ENCODE results near the gene ZSCAN2. TPM values are rescaled to one million over a fixed set of nuclear protein-coding genes. Genes with fewer than 3 reads are reported as not detected.

ZSCAN2 gene
- total and polyA plus RNA-seq, 2 of the 4 experiments (the other 2 are of a cell fraction) = 10.4 to 18.3 TPM

DNA sequence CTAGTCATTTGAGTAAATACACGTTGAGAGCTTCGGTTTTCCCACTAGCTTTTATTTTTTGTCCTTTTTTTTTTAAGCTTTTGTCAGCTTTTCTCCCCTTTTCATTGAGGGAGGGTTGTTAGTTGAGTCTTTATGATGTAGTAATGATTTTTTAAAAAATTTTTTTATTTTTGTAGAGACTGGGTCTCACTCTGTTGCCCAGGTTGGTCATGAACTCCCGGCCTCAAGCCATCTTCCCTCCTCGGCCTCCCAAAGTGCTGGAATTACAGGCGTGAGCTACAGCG lies 688 bp downstream of the ZSCAN2 start:
- H4K20me1 ChIP-seq (ENCODE audit: insufficient read depth, low read length) = peaks cover 4% of the 10 kb centered on the region; the same call in 1 of the 2 replicates
- H3K27me3 ChIP-seq (ENCODE audit: control insufficient read depth, insufficient read depth, low read length) = no peaks in the 10 kb centered on the region
- H3K4me2 ChIP-seq (ENCODE audit: low read depth, low read length) = peak overlapping the region; percentile 90
- intact Hi-C loops (cut with micrococcal nuclease) = loop anchor here (2.0 to 5.0 kb wide), 2 partner anchors 31 to 51 kb away; partner anchors contain the start of gene WDR73
- no peak overlapping the region for H3K4ac ChIP-seq (ENCODE audit: low read depth, low read length)
- H3K9me1 ChIP-seq (ENCODE audit: insufficient read depth, low read length) = peaks cover 3% of the 10 kb centered on the region; the same call in 1 of the 2 replicates
- peak overlapping the region; percentile 70 to 78; a peak in 3 of 4 replicates for H4K8ac ChIP-seq (ENCODE audit: low read depth in 2 of 2, low read length in 2 of 2)
- H4K91ac ChIP-seq (ENCODE audit: insufficient read depth, low read depth, low read length) = no peak overlapping the region
- DNase-seq (no peak), ATAC-seq (ENCODE audit: low read depth) (no peak)
- ChIA-PET CTCF (interaction anchor here (0.9 kb wide), 1 partner anchor 12 kb away, joined by 3 read pairs; no protein-coding TSS in a partner anchor), POLR2A (ENCODE audit: unreplicated experiment) (no interaction called here)
- H2BK5ac ChIP-seq (ENCODE audit: low read depth, low read length, poor library complexity, severe bottlenecking) = no peak overlapping the region
- peak overlapping the region; percentile 99 for H2AFZ ChIP-seq (replicated peaks; ENCODE audit: low read length, poor library complexity)
- no peak overlapping the region for H4K5ac ChIP-seq (ENCODE audit: low read depth, low read length)
- no peak overlapping the region for H3K18ac ChIP-seq (ENCODE audit: low read depth, low read length)
- TF ChIP-seq RFX5 (IDR thresholded peaks at IDR 0.05; ENCODE audit: low read depth, low read length) (no peak), RAD21 (IDR thresholded peaks at IDR 0.05; ENCODE audit: low read length) (no peak), CEBPB (IDR thresholded peaks at IDR 0.05; ENCODE audit: low read depth, low read length) (no peak), FOS (IDR thresholded peaks at IDR 0.05; ENCODE audit: low read depth, low read length) (no peak), BHLHE40 (IDR thresholded peaks at IDR 0.05; ENCODE audit: low read depth, low read length) (no peak), CHD1 (IDR thresholded peaks at IDR 0.05; ENCODE audit: low read depth, low read length) (no peak), RCOR1 (IDR thresholded peaks at IDR 0.05; ENCODE audit: insufficient replicate concordance, low read length) (no peak), MAZ (IDR thresholded peaks at IDR 0.05; ENCODE audit: borderline replicate concordance, low read depth, low read length) (no peak), USF2 (IDR thresholded peaks at IDR 0.05; ENCODE audit: low read depth, low read length) (no peak), POLR2A (IDR thresholded peaks at IDR 0.05; ENCODE audit: low read depth, low read length) (no peak), SMC3 (IDR thresholded peaks at IDR 0.05; ENCODE audit: low read depth, low read length) (no peak), NFE2L2 (IDR thresholded peaks at IDR 0.05; ENCODE audit: low read depth, low read length) (no peak)
- TF ChIP-seq, protein P1, sequence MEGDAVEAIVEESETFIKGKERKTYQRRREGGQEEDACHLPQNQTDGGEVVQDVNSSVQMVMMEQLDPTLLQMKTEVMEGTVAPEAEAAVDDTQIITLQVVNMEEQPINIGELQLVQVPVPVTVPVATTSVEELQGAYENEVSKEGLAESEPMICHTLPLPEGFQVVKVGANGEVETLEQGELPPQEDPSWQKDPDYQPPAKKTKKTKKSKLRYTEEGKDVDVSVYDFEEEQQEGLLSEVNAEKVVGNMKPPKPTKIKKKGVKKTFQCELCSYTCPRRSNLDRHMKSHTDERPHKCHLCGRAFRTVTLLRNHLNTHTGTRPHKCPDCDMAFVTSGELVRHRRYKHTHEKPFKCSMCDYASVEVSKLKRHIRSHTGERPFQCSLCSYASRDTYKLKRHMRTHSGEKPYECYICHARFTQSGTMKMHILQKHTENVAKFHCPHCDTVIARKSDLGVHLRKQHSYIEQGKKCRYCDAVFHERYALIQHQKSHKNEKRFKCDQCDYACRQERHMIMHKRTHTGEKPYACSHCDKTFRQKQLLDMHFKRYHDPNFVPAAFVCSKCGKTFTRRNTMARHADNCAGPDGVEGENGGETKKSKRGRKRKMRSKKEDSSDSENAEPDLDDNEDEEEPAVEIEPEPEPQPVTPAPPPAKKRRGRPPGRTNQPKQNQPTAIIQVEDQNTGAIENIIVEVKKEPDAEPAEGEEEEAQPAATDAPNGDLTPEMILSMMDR (conservative IDR thresholded peaks at IDR 0.05; ENCODE audit: low read depth, low read length) = no peak
- BruUV-seq (replicated peaks) = no TSS peak
- no peak overlapping the region; the same call in 1 of the 2 replicates for H3K56ac ChIP-seq (ENCODE audit: extremely low read depth, insufficient read depth, low read length)
- no peak overlapping the region; the same call in 1 of the 2 replicates for H3K27ac ChIP-seq (ENCODE audit: insufficient read depth, low read length)
- no peak overlapping the region for H2AK9ac ChIP-seq (replicated peaks; ENCODE audit: low read depth, low read length, poor library complexity)
- no peaks in the 10 kb centered on the region for H3K9me3 ChIP-seq (ENCODE audit: control insufficient read depth, insufficient read depth, low read length)
- WGBS, 2 experiments (ENCODE audit: extremely low coverage in 2 of 2, insufficient read length in 1 of 2) = no CpG with 5 or more reads among the region's 6 CpGs
- H3K36me3 ChIP-seq (ENCODE audit: control insufficient read depth, insufficient read depth, low read length) = peaks cover 20% of the 10 kb centered on the region
- no peak overlapping the region for H2AK5ac ChIP-seq (ENCODE audit: low read depth, low read length)
- in situ Hi-C loops (cut with MboI; ENCODE audit: low sequenced_read_pairs) = no loop called here
- H3K23ac ChIP-seq (ENCODE audit: low read depth, low read length) = peak overlapping the region; percentile 43; the same call in 1 of the 2 replicates
- peaks cover 4% of the 10 kb centered on the region for H3K4me1 ChIP-seq (ENCODE audit: control insufficient read depth, insufficient read depth, low read length)
- no peak overlapping the region for H2BK120ac ChIP-seq (ENCODE audit: low read depth, low read length)
- dilution Hi-C loops (cut with HindIII; ENCODE audit: low sequenced_read_pairs, unreplicated experiment) = no loop called here
- H3K14ac ChIP-seq (replicated peaks; ENCODE audit: low read depth, low read length) = peak overlapping the region; percentile 80
- H2BK20ac ChIP-seq (ENCODE audit: low read depth, low read length) = no peak overlapping the region
- H3K9ac ChIP-seq (ENCODE audit: low read depth, low read length) = peak overlapping the region; percentile 84
- no peak overlapping the region for H2BK15ac ChIP-seq (ENCODE audit: low read depth, low read length)
- H3K79me1 ChIP-seq (ENCODE audit: low read depth in 1 of 2, low read length in 2 of 2) = peaks cover 22 to 45% of the 10 kb centered on the region in 2 experiments
- H3K4me3 ChIP-seq (ENCODE audit: insufficient read depth, low read depth, low read length) = peak overlapping the region; percentile 65

Data from IMR-90 (cell line).